Stomach (tissue), 4 donors: ENCODE data around the gene DIAPH3.

ENCODE experiments used
- CTCF ChIP-seq, 7 experiments: fragments of 450-650 bp in 4 of 7; fragments of 200-600 bp in 3 of 7; sonication (generic) in 3 of 7; IDR thresholded peaks; one replicate each; pipeline ENCODE4 v1.5.1; 2016 to 2019; ENCODE audit warnings: antibody characterized with exemption in 7 of 7, control low read depth in 2 of 7, mild to moderate bottlenecking in 1 of 7
- POLR2A ChIP-seq, 4 donors: fragments of 450-650 bp; IDR thresholded peaks; one replicate each; pipeline ENCODE4 v1.6.1; 2016; ENCODE audit warnings: antibody characterized with exemption in 4 of 4, control low read depth in 2 of 4, mild to moderate bottlenecking in 1 of 4, moderate library complexity in 1 of 4

- TF ChIP-seq POLR2A (IDR thresholded peaks at IDR 0.05) (no peak), CTCF (IDR thresholded peaks at IDR 0.05) (no peak)
Measured at GRCh38 chr13:59970847-59971246, 192.9 kb downstream of the DIAPH3 start.
